CMK (cell line): Measurements from ENCODE around the gene NRBP1.
A peak's percentile ranks its signal among the peaks of the same experiment; 100 is the strongest.

ENCODE experiments used
- DNase-seq: peaks from one replicate; pipeline ENCODE4 v3.0.0-alpha.2; 2010; ENCODE audit warnings: low read depth

Gene NRBP1

DNA sequence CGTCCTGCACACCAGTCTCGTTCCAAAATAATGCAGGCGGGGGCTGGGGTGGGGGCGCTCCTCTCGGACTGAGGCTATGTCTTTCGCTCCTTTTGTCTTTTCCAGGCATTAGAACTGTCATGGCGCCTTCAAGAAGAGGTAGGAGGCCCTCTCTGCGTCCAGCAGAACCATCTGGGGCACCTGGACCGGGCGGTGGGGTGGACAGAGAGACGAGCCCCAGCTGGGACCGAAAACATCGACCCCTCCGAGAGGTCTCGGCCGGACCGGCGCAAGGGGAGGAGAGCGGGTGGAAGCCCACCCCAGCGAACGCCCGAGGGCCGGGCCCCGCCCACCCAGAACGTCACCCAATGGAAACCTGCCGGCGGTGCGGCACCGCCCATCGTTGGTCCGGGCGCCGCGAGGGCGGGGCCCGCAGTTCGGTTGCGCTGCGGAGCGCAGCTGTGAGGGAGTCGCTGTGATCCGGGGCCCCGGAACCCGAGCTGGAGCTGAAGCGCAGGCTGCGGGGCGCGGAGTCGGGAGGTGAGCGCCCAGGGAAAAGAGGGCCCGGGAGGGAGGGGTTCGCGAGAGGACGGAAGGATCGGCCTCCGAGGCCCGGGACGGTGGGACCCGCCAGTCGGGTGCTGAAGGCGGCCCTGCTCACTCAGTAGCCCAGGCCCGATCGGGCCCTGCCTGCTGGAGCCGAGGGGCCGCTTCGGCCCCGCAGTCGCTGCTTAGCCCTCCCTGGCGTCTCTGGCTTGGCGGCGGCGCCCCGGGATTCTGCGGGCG is at the start of gene NRBP1:
Gene NRBP1 (plus strand): TSS at position 419 of the 765 bp plus-strand sequence. CDS start 4,643 bp downstream, outside the sequence.
- DNase-seq, result peak; percentile 79

DNA sequence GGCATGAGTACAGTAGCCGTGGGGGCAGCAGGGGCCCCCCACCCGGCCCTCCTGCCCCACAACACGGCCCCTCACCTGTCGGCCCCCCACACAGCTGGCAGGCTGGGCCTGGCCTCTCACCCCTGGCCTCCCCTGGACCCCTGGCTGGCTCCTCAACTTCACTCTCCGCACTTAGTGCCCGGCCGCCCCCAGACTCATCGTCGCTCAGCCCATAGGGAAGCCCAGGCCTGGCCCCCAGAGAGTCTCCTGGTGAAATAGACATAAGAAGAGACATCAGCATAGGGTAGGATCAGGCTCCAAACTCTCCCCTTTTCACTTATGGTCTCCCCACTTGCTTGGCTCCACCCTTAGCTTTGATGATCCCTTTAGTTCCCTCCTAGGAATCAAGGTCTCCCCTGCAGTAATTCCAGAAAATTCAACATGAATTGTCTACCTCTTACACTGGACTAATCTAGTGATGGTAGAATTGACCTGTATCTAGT is 49.6 kb upstream of the NRBP1 start:
- no peak for DNase-seq

DNA sequence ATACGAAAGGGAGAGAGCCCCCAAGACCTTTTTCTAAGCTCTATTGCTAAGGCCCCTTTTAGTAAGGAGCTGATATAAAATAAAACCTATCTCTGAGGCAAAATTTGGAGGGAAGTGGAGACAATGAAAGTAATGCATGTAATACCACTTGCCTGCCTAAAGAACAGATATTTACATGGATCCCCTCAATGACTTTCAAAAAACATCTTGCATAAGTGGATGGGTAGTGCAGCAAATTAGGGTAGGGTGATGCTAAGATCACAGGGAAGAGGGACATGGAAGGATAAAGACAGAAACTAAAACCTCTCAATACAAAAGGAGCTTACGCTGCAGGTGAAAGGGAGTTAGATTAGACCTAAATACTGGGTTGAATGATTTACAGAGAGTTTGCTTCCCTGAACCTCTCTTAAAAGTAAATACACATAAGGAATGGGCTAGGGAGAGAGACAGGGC is 49.0 kb upstream of the NRBP1 start:
- no peak for DNase-seq

DNA sequence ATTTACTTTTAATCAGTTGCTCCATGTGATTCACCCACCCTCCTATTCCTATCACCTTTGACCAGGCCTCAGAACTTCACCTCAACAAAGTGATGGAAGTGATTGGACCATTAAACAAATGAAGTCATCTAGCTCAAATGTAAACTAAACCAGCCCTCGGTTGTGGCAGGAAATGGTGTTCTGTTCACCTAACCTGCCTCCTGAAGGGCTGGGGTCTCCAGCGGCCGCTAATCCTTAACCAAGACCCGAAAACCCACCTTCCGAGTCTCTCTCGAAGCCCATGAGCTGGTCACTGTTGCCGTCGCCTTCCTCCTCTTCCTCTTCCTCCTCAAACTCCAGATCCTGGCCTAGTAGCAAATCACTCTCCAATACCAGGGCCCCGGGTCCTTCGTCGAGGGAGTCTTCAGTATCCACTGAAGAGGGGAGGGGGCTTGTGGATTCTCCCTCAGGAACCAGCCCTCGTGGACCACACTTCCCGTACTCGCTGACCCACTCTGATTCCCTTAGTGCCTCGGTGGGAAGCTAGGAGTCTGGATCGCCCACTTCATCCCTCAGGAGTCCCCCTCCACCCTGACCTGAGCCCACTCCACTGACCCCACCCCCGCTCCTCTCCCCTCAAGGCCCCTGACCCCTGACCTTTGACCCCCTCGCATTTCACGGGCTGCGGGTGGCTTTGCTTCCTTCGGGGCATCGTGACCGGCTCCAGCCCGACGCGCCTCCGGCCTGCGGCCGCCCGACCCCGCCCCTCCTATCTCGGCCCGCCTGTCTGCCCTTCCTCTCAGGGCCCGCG is 48.4 kb upstream of the NRBP1 start:
- DNase-seq, result peak; percentile 74

DNA sequence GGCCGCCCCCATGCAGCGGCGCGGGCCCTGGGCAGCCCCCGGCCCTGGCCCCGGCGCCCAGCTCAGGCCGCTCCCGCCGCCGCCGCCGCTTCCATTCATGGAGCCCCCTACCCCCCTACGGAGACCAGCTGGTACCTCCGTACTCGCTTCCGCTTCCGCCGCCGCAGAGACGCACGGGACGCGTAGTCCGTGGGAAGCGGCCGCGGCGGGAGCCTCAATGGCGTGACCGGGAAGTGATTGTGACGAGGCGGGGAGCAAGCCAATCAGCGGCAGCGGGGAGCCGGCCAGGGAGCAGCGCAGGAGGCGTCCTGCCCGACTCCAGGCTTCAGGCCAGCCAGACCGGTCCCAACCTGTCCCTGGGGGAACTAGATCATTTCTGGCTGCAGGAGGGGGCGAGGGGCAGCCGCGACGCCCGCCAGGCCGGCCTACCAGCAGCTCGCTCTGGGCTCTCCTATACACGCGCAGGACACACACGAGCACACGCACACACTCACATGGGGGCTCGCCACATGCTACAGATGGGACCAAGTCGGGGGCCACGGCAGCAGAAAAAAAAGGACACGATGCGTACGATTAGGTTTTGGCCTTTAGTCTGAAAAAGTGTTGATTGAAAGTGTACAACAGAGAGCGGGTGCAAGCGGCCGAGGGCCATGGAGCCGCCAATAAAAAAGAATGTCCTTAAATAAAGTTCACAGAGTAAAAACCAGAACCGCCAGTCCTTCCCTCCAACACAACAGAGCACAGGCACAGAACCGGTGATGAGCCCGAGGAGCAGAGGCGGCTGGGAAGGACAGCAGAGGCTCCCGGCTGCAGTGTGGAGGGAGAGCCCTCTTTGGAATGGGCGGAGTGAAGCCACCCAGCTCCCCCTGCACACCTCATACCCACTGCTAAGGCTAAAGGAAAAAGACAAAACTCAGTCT is 47.5 kb upstream of the NRBP1 start, which contains the start of gene ZNF513:
Gene ZNF513 (minus strand): TSS at position 109 of the 920 bp plus-strand sequence. CDS start 208 bp downstream, outside the sequence.
- DNase-seq, result peak; percentile 80

DNA sequence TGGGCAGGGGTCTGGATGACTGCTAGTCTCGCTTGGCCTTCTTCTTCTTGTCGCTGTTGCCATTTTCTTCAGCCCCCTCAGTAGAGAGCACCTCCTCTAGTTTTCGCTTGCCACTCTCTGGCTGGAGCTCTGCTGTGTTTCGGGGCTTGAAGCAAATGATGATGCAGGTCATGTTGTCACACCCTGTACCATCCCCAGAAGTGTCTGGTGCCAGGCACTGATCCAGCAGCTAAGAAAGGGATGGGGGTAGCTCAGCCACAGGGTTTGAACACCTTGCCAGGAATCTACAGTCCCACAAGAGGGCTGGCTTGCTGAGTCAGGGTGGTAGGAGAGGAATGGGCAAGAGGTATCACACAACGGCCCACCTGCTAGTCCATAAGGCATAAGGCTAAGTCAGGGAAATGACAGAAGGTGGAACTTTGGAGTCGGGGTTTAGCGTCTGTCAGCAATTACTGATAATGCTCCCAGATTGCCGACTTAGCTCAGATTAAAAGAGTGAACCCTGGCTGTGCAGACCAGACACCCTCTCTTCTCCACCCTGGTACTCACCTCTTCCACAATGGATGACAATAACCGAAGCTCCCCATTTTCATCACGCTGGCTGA is 46.8 kb upstream of the NRBP1 start:
- no peak for DNase-seq

DNA sequence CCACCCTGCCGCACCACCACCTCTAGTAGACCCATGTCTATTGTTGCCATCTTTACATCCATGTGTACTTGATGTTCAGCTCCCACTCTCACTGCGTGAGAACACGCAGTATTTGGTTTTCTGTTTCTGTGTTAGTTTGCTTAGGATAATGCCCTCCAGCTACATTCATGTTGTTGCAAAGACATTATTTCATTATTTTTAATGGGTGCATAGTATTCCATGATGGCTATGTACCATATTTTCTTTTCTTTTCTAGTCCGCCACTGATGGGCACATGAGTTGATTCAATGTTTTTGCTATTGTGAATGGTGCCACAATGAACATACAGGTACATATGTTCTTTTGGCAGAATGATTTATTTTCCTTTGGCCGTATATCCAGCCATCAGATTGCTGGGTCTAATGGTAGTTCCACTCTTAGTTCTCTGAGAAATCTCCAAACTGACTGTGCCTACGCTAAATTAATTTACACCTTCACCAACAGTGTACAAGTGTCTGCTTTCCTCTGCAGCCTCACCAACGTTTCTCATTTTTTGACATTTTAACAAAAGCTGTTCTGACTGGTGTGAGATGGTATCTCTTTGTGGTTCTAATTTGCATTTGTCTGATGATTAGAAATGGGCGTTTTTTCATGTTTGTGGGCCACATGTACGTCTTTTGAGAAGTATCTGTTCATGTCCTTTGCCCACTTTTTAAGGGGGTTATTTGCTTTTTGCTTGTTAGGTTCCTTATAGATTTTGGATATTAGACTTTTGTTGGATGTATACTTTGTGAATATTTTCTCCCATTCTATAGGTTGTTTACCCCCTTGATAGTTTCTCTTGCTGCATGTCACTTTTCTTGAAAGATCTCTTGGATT is 37.4 kb upstream of the NRBP1 start:
- DNase-seq, result no peak

DNA sequence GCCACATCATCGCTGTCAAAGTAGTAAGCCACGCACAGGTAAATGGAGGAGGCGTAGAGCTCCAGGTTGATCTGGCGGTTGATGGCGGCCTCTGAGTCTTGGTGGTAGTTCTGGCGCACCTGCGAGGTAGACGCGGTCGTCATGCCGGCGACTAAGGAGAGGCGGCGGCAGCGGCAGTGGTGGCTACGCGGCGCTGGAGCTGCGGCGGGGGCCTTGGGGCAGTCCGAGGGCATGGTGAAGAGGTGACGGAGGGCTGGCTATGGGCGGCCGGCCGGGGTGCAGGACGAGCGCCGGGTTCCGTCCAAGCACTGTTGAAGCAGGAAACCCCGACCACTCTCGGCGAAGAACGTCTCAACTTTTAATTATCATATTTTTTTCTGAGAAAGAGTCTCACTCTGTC is 35.2 kb upstream of the NRBP1 start:
- no peak for DNase-seq

DNA sequence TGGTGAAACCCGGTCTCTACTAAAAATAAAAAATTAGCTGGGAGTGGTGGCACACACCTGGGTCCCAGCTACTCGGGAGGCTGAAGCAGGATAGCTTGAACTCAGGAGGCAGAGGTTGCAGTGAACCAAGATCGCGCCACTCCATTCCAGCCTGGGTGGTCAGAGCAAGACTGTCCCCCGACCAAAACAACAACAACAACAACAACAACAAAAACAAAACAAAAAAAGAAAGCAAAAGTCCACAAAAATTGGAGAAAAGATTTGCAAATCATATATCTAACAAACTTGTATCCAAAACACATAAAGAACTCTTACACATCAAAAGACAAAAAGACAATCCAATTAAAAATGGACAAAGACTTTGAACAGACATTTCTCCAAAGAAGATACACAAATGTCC is 29.5 kb upstream of the NRBP1 start:
- DNase-seq, result no peak

DNA sequence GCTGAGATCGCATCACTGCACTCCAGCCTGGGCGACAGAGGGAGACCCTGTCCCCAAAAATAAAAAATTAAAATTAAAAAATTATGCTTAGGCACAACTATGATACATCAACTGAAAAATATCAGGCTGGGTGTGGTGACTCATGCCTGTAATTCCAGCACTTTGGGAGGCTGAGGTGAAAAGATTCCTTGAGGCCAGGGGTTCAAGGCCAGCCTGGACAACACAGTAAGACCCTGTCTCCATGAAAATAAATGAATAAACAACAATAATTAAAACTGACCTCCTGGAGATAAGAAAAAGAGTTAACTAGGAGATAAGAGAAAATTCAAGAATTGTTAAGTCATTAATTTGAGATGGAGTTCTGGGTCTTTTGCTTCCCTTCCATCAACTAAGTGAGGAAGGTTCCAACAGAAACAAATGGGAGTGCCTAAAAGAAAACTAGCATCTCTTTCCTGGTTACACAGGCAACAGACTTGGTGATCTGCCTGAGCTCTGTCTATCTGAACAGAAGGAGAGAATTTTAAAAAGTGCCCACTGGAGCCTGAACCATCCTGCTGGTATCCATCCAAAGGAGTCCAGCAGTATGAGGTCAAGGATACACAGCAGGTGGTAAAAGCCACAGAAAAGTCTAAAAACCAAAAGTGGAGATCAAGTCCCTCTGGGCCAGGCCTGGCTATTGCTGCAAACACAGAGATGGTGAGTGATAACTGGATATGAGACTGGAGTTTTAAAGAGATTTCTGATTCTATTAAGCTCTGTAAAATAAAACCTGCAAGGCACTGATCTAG is 27.9 kb upstream of the NRBP1 start:
- no peak for DNase-seq

DNA sequence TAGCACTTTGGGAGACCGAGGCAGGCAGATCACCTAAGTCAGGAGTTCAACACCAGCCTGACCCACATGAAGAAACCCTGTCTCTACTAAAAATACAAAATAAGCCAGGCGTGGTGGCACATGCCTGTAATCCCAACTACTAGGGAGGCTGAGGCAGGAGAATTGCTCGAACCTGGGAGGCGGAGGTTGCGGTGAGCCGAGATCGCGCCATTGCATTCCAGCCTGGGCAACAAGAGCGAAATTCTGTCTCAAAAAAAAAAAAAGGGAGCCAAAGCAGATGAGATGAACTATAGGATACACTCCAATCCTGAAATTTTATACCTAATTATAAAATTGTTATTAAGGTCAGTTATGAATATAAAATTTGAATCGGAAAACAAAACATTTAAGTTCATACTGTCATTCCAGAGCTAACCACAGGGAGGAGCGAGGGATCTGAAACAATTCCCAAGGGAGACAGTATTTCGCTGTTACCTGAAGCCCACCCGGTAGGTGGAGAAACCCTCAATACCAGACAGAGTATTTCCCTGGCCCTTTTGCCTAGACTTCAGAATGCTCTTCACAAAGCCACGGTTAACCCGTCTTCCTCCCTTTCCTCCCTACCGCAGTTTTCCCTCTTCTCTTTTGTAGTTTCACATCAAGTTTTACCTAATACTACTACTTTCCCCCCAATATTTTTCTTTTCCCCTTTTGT is 20.5 kb upstream of the NRBP1 start:
- DNase-seq, result peak; percentile 36

DNA sequence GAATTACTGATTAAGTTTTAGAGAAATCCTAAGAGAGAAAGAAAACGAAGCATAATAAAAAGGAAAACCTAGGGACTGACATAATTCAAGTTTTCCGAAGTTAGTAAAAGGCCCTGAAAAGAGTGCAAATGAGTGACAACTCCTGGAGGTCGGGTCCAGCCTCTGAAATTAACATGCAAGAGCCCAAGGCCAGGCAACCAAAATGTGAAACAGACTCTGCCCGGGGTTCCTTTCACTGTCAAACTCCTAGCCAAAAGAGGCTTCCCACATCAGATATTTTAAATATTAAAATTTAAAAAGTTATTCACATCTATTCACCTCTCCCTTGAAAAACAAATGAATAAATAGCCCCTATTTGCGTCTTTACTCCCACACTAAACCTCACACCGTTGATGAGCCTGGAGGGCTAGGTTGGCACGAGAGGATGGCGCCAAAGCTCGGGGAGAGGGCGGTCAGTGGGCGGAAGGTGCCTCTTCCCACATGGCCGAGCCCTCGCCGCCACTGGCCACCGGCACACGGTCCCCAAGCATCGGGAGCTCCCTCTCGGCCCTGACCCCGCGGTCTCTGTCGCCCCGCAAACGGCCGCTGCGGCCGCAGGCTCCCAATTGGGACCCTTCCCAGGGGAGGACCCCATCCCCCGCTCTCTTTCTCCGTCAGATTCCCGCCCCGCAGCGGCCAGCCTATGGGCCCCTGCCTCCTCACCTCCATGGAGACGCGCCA is 19.7 kb upstream of the NRBP1 start:
- DNase-seq, result no peak

DNA sequence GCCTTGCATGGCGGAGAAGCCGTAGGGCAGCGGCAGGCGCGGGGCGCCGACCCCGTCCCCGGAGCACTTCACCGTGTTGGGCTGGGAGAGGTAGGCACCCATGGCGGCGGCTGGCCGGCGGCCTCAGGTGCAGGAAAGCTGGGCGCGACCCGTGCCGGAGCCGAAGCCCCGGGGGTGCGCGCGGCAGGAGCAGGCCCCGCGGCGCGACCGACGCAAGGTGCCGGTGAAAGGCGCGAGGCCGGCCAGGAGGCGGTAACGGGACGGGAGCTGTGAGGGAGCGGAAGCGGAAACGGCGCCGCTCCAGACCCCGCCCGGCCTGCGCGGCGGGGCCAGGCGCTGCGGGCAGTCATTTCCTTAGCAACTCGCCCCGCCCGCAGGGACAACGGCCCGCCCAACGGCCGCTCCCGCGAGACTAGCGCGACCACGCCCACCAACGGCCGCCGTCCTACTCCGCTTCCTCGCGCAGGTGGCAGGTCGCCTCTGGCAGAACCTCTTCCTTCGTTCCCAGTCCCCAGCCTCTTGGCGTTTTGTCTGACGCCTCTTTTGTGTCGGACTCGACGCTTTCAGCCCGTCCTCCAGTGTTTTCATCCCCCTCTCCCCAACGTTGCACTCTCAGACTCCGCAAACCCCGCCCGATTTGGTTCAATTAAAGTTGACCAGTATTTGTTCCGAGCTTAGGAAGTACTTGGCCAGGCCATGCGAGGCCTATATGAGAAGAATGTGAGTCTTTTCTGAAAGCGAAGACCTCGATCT is 18.9 kb upstream of the NRBP1 start, which contains the start of gene PPM1G:
Gene PPM1G (minus strand): TSS at position 271 of the 753 bp plus-strand sequence. CDS start 169 bp downstream, at position 102.
- peak; percentile 90 for DNase-seq

DNA sequence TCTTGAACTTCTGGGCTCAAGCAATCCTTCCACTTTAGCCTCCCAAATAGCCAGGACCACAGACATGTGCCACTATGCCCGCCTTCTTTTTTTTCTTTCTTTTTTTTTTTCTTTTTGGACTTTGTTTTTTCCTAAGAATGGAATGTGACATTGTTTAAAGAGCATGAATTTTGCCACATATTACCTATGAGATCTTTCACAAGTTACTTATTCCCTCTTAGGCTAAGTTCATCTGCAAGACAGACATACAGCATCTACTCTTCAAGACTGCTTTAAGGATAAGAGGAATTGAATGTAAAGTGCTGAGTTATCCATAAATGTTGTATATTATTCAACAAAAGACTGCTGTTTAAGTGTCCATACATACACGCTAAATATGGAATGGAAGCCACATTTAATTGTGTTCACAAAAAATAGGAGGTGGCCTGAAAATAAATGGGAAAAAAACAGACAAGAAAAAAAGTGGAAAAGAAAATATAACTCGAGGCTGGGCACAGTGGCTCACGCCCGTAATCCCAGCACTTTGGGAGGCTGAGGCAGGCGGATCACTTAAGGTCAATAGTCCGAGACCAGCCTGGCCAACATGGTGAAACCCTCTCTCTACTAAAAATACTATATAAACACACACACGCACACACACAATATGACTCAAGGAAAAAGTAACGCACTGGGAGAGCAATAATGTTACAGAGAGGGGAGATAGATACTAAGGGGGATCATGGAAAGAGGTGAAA is 15.8 kb upstream of the NRBP1 start:
- no peak for DNase-seq

DNA sequence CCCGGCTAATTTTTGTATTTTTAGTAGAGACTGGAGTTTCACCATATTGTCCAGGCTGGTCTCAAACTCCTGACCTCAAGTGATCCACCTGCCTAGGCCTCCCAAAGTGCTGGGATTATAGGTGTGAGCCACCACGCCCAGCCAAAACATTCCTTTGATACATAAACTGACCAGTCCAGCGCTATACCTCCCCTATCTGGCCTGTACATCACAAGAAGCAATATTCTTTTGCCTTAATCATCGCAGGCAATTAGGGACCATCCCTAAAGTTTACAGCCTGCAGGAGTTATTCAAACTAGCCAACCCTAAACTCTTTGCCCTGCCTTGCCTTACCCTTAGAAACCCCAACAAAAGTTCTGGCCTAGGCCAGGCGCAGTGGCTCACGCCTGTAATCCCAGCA is 12.3 kb upstream of the NRBP1 start:
- DNase-seq, result no peak

DNA sequence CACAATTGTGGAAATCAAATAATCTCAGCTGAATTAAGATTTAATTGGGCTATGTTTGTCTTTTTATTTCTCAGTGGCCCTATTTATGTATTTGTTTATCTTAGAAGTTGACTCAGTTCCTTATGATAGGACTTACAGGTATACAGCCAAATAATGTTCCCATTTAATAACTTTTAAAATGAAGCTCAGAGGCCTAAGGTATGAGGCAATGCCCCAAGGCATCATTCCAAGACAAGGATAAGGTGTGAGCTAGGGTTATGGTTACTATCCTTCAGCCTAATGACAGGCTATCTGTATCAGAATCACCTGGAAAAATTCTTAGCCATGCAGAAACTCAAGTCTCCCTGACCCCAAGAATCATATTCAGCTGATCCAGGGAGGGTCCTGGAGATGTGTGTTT is 7.4 kb upstream of the NRBP1 start:
- no peak for DNase-seq
